ENCODE measurements around the gene CSF3. TPM values are rescaled to one million over a fixed set of nuclear protein-coding genes. Genes with fewer than 3 reads are reported as not detected.

Gene CSF3, protein sequence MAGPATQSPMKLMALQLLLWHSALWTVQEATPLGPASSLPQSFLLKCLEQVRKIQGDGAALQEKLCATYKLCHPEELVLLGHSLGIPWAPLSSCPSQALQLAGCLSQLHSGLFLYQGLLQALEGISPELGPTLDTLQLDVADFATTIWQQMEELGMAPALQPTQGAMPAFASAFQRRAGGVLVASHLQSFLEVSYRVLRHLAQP
- total RNA-seq (1 to 10 TPM in 1 of 9 donors, under 1 TPM in 1, not detected in 7; 0.80 to 1.3 TPM), polyA plus RNA-seq (under 1 TPM; 0.14 to 0.46 TPM)
- long read RNA-seq, donor 1: 0 reads
- long read RNA-seq, donor 2: 0 reads
- long read RNA-seq, donor 3: 0 reads

DNA sequence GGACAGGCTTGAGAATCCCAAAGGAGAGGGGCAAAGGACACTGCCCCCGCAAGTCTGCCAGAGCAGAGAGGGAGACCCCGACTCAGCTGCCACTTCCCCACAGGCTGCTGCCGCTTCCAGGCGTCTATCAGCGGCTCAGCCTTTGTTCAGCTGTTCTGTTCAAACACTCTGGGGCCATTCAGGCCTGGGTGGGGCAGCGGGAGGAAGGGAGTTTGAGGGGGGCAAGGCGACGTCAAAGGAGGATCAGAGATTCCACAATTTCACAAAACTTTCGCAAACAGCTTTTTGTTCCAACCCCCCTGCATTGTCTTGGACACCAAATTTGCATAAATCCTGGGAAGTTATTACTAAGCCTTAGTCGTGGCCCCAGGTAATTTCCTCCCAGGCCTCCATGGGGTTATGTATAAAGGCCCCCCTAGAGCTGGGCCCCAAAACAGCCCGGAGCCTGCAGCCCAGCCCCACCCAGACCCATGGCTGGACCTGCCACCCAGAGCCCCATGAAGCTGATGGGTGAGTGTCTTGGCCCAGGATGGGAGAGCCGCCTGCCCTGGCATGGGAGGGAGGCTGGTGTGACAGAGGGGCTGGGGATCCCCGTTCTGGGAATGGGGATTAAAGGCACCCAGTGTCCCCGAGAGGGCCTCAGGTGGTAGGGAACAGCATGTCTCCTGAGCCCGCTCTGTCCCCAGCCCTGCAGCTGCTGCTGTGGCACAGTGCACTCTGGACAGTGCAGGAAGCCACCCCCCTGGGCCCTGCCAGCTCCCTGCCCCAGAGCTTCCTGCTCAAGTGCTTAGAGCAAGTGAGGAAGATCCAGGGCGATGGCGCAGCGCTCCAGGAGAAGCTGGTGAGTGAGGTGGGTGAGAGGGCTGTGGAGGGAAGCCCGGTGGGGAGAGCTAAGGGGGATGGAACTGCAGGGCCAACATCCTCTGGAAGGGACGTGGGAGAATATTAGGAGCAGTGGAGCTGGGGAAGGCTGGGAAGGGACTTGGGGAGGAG is at the start of gene CSF3:
TSS of gene CSF3 (plus strand) at position 436 of the 993 bp plus-strand sequence. CDS start at position 471, 35 bp downstream.
- Histone ChIP-seq H3K27me3 (no peaks in the 10 kb centered on the region), H3K27ac (peak within 1 kb of the TSS in 9 of 12 donors; percentile 9 to 52 (median 24)), H3K4me3 (no peak within 1 kb of the TSS), H3K4me1 (peaks cover 0 to 56% (median 32%) of the 10 kb centered on the region in 12 donors), H3K36me3 (peaks cover 0 to 14% (median 12%) of the 10 kb centered on the region in 9 donors), H3K9me3 (no peaks in the 10 kb centered on the region)
- 55 to 73% (median 68%) methylated on average over 16 to 20 of the region's 20 CpGs for WGBS, 4 donors
- intact Hi-C loops (cut with DNase I): loop anchor here in 7 of 10 donors (2.0 to 10.0 kb wide), 7 partner anchors 80 to 280 kb away; partner anchors contain the start of gene CDC6 (in 2 of the 7)
- ATAC-seq: peak in 1 of 4 donors; percentile 41
- TF ChIP-seq, protein P1, sequence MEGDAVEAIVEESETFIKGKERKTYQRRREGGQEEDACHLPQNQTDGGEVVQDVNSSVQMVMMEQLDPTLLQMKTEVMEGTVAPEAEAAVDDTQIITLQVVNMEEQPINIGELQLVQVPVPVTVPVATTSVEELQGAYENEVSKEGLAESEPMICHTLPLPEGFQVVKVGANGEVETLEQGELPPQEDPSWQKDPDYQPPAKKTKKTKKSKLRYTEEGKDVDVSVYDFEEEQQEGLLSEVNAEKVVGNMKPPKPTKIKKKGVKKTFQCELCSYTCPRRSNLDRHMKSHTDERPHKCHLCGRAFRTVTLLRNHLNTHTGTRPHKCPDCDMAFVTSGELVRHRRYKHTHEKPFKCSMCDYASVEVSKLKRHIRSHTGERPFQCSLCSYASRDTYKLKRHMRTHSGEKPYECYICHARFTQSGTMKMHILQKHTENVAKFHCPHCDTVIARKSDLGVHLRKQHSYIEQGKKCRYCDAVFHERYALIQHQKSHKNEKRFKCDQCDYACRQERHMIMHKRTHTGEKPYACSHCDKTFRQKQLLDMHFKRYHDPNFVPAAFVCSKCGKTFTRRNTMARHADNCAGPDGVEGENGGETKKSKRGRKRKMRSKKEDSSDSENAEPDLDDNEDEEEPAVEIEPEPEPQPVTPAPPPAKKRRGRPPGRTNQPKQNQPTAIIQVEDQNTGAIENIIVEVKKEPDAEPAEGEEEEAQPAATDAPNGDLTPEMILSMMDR (IDR thresholded peaks at IDR 0.05): no peak
- no peak for TF ChIP-seq POLR2A (IDR thresholded peaks at IDR 0.05)
- DNase-seq: peak in 1 of 5 donors; percentile 37

DNA sequence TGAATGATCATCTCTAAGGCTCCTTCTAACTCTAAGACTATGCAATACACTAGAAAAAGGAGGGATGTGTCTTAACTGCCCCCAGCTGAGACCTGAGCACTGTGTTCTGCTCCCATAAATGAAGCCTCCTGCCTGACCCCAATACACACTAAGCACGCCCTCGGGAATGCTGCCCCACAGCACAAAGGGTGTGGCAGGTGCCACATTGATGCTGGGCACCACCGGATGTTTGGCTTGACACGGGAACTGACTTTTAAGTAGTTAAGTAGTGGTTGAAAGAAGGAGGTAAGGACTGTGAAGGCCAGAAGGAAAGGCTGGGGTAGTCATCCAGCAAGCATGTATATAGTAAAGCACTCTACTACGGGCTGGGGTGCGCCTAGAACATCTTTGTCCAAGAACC is 48.5 kb upstream of the CSF3 start:
- 84 to 90% (median 87%) methylated on average over 6 of the region's 6 CpGs for WGBS, 4 donors
- no peaks in the 10 kb centered on the region for H3K36me3 ChIP-seq
- peaks cover 0 to 10% (median 0%) of the 10 kb centered on the region in 9 donors for H3K27me3 ChIP-seq
- DNase-seq (no peak), ATAC-seq (no peak)
- H3K4me1 ChIP-seq: peaks cover 0 to 43% (median 0%) of the 10 kb centered on the region in 12 donors
- intact Hi-C loops (cut with DNase I): no loop called here
- H3K4me3 ChIP-seq: no peak overlapping the region
- peak overlapping the region in 2 of 12 donors; percentile 9 to 70 for H3K27ac ChIP-seq
- no peaks in the 10 kb centered on the region for H3K9me3 ChIP-seq
- no peak for TF ChIP-seq POLR2A (IDR thresholded peaks at IDR 0.05)
- TF ChIP-seq, protein P1 (IDR thresholded peaks at IDR 0.05): no peak

DNA sequence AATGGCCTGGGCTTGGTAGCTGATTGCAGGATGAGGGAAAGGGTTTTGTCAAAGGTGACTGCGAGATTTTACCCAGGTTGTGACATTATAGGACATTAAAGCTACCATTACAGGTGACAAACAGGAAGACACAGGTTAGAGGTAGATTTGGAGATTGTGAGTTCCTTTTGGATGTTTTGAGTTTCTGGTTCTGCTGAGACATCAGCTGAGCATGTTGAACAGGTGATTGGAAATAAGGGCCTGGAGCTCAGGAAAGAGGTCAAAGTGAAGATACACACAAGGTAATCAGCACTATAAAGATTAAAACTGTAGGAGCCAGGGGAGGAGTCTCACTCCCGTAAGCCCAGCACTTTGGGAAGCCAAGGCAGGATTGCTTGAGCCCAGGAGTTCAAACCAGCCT is 46.5 kb upstream of the CSF3 start:
- no peak for ATAC-seq
- TF ChIP-seq, protein P1 (IDR thresholded peaks at IDR 0.05): no peak
- TF ChIP-seq POLR2A (IDR thresholded peaks at IDR 0.05): no peak
- H3K4me1 ChIP-seq: peaks cover 0 to 60% (median 0%) of the 10 kb centered on the region in 12 donors

More for the DNA sequence above, 46.5 kb upstream of the CSF3 start:
- peaks cover 0 to 4% (median 0%) of the 10 kb centered on the region in 9 donors for H3K27me3 ChIP-seq
- DNase-seq: no peak
- 76 to 86% (median 82%) methylated on average over 2 of the region's 2 CpGs for WGBS, 4 donors
- peak overlapping the region in 1 of 12 donors; percentile 69 for H3K27ac ChIP-seq
- intact Hi-C loops (cut with DNase I): no loop called here
- H3K4me3 ChIP-seq: no peak overlapping the region
- H3K36me3 ChIP-seq: no peaks in the 10 kb centered on the region
- H3K9me3 ChIP-seq: no peaks in the 10 kb centered on the region

Data from heart left ventricle (tissue), 16 donors.